GM13977 (cell line): ENCODE measurements around the gene YY1AP1.
"Not testable (repeated sequence)": the region's sequence is repeated elsewhere in the genome, so short reads cannot be mapped to it uniquely, and the experiment has no call there.

Experiments used
- DNase-seq: peaks from one replicate; pipeline ENCODE4 v3.0.0; 2012; ENCODE audit warnings: low spot score
- CTCF ChIP-seq: IDR thresholded peaks from 2 replicates; pipeline ENCODE4 v1.5.1; 2012; ENCODE audit warnings: mild to moderate bottlenecking, control low read depth; ENCODE audit not compliant: insufficient read depth; ENCODE audit errors: extremely low read depth, missing control alignments
- in situ Hi-C: fragments of 300-500 bp; cut with MboI; formaldehyde crosslinking; loops from one replicate; pipeline ENCODE4 v1.12.0; 2022; ENCODE audit warnings: low sequenced_read_pairs, low pct_unique_long_range_greater_than_20kb, mixed read lengths, inconsistent platforms; ENCODE audit not compliant: unreplicated experiment

The YY1AP1 gene

GRCh38 chr1:155691992-155692528 is 3.5 kb upstream of the YY1AP1 start:
- in situ Hi-C loops: no loop called here
- no peak for DNase-seq
- TF ChIP-seq CTCF: no peak

GRCh38 chr1:155689081-155689607 is 570 bp upstream of the YY1AP1 start, which contains the start of gene DAP3:
TSS of gene DAP3 (plus strand) at chr1:155689091. CDS start at chr1:155709780, 20,689 bp downstream.
- DNase-seq, in situ Hi-C loops: not testable (repeated sequence)

- in situ Hi-C loops, DNase-seq: not testable (repeated sequence)
Measured at GRCh38 chr1:155687705-155688323, 760 bp downstream of the YY1AP1 start.

GRCh38 chr1:155681776-155682175 is 6.8 kb downstream of the YY1AP1 start:
- in situ Hi-C loops: no loop called here

GRCh38 chr1:155680531-155680930 is 8.0 kb downstream of the YY1AP1 start:
- in situ Hi-C loops: no loop called here
- no peak for DNase-seq
- no peak for TF ChIP-seq CTCF

More at GRCh38 chr1:155681776-155682175, 6.8 kb downstream of the YY1AP1 start:
- DNase-seq: no peak
- TF ChIP-seq CTCF: no peak

- DNase-seq, in situ Hi-C loops: not testable (repeated sequence)
Measured at GRCh38 chr1:155678992-155679391, 9.6 kb downstream of the YY1AP1 start.

GRCh38 chr1:155678027-155678426 is 10.5 kb downstream of the YY1AP1 start:
- in situ Hi-C loops: no loop called here
- TF ChIP-seq CTCF: no peak

GRCh38 chr1:155673003-155673402 is 15.6 kb downstream of the YY1AP1 start:
- DNase-seq: no peak
- in situ Hi-C loops: no loop called here
- TF ChIP-seq CTCF: no peak

More at GRCh38 chr1:155678027-155678426, 10.5 kb downstream of the YY1AP1 start:
- no peak for DNase-seq
